Panc1 (cell line): ENCODE data around the gene E2F3. TPM values are rescaled to one million over a fixed set of nuclear protein-coding genes. Genes with fewer than 3 reads are reported as not detected.
"Not testable (repeated sequence)": the region's sequence is repeated elsewhere in the genome, so short reads cannot be mapped to it uniquely, and the experiment has no call there.

Experiments used
- ATAC-seq: fragments of 200-7000 bp; cut with Tn5 transposase; 2 replicates; pipeline ENCODE4 v1.9.1; 2020; ENCODE audit warnings: mild to moderate bottlenecking, moderate library complexity
- BruUV-seq: library from RNA; stranded (reverse); fragments of 400-500 nt; replicated peaks from 2 replicates; lab custom pipeline; 2021; lab: Mats Ljungman, UMichigan
- CTCF ChIA-PET: fragments of 300-600 bp; sonication (Branson Sonifier 250); formaldehyde crosslinking; loops from one replicate; lab custom pipeline; 2022; ENCODE audit warnings: antibody characterized with exemption; lab: Charles Lee
- POLR2A ChIA-PET: fragments of 300-600 bp; sonication (Branson Sonifier 250); formaldehyde crosslinking; loops from one replicate; lab custom pipeline; 2022; ENCODE audit warnings: antibody characterized with exemption; lab: Charles Lee
- DNase-seq: peaks from one replicate; pipeline ENCODE4 v3.0.0-alpha.2; 2010; ENCODE audit warnings: low read depth, low spot score
- H3K27ac ChIP-seq: 2 replicates; pipeline ENCODE4 v1.5.1; 2011; ENCODE audit warnings: mild to moderate bottlenecking, low read length, inconsistent platforms
- H3K27me3 ChIP-seq: fragments of 200-500 bp; sonication (Bioruptor generic); 2 replicates; pipeline ENCODE4 v1.6.0; 2014; ENCODE audit warnings: low read length, inconsistent platforms; ENCODE audit not compliant: control insufficient read depth, insufficient read depth
- H3K36me3 ChIP-seq: fragments of 200-500 bp; sonication (Bioruptor generic); 2 replicates; pipeline ENCODE4 v1.5.1; 2014; ENCODE audit warnings: inconsistent platforms, mild to moderate bottlenecking, low read length, moderate library complexity; ENCODE audit not compliant: control insufficient read depth, insufficient read depth
- H3K4me1 ChIP-seq: 2 replicates; pipeline ENCODE4 v1.5.1; 2011; ENCODE audit warnings: inconsistent platforms, mild to moderate bottlenecking, low read length, moderate library complexity; ENCODE audit not compliant: control insufficient read depth, insufficient read depth
- H3K4me3 ChIP-seq, 2 experiments: 2 replicates each; pipeline ENCODE4 v1.5.1; 2011 to 2012; ENCODE audit warnings: low read depth in 2 of 2, low read length in 2 of 2, mild to moderate bottlenecking in 2 of 2, inconsistent platforms in 1 of 2, moderate library complexity in 1 of 2
- H3K9me3 ChIP-seq: fragments of 200-500 bp; sonication (Bioruptor generic); 2 replicates; pipeline ENCODE4 v1.5.1; 2014; ENCODE audit warnings: low read depth, mild to moderate bottlenecking, inconsistent platforms, low read length, moderate library complexity; ENCODE audit not compliant: control insufficient read depth, insufficient read depth
- POLR2AphosphoS5 ChIP-seq: IDR thresholded peaks from 2 replicates; pipeline ENCODE4 v1.6.1; 2012; ENCODE audit warnings: mild to moderate bottlenecking, low read depth, low read length, moderate library complexity
- SIN3A ChIP-seq: IDR thresholded peaks from 2 replicates; pipeline ENCODE4 v1.6.1; 2012; ENCODE audit warnings: low read depth, mild to moderate bottlenecking, low read length, moderate library complexity, borderline replicate concordance; ENCODE audit not compliant: insufficient read depth
- TCF7L2 ChIP-seq: IDR thresholded peaks from 2 replicates; pipeline ENCODE4 v1.6.1; 2011; ENCODE audit warnings: mild to moderate bottlenecking, low read depth, low read length, inconsistent platforms
- in situ Hi-C: cut with HindIII; loops from 2 replicates; pipeline ENCODE4 v1.10.0; 2016; ENCODE audit warnings: low sequenced_read_pairs, low pct_unique_long_range_greater_than_20kb
- intact Hi-C: fragments of 100-400 bp; cut with micrococcal nuclease; formaldehyde crosslinking; loops from one replicate; pipeline ENCODE4 v1.10.0; 2022; ENCODE audit not compliant: unreplicated experiment
- total RNA-seq: library from RNA; stranded (reverse); gene quantifications from one replicate; pipeline ENCODE4 v1.2.1, GENCODE V29; 2021; ENCODE audit not compliant: unreplicated experiment
- TF ChIP-seq, protein P1 (sequence below): fragments of 450-650 bp; IDR thresholded peaks from 2 replicates; pipeline ENCODE4 v1.5.1; 2017; ENCODE audit warnings: mild to moderate bottlenecking
- TF ChIP-seq, protein P2 (sequence below), 2 experiments: IDR thresholded peaks; 2 replicates each; pipeline ENCODE4 v1.6.1; 2011 to 2012; ENCODE audit warnings: low read depth in 2 of 2, control low read depth in 1 of 2, low read length in 1 of 2, mild to moderate bottlenecking in 1 of 2, moderate library complexity in 1 of 2; ENCODE audit not compliant: insufficient read depth in 1 of 2

Gene E2F3
- total RNA-seq, 1 experiment from 2014 or later, result 31.0 TPM

DNA sequence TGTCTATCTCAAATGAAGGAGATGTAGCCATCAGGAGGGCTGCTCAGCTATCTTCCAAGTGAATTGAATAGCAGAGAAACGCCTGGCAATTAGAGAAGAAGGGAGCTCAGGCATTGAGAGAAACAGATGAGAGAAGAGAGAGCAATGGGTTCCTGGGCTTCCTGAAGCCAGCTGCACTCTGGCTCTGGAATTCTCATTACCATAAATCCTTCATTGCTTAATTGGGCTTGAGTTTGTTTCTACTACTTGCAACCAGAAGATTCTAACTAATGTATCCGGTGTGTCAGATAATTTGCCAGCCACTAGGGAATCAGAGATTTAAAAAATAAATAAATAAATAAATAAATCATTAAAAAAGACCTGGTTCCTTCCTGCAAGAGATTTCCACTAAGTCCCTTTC is 107.5 kb downstream of the E2F3 start:
- POLR2A ChIA-PET, result no interaction called here
- CTCF ChIA-PET, result no interaction called here
- TF ChIP-seq TCF7L2, result no peak
- no peak for TF ChIP-seq POLR2AphosphoS5
- TF ChIP-seq, protein P1, sequence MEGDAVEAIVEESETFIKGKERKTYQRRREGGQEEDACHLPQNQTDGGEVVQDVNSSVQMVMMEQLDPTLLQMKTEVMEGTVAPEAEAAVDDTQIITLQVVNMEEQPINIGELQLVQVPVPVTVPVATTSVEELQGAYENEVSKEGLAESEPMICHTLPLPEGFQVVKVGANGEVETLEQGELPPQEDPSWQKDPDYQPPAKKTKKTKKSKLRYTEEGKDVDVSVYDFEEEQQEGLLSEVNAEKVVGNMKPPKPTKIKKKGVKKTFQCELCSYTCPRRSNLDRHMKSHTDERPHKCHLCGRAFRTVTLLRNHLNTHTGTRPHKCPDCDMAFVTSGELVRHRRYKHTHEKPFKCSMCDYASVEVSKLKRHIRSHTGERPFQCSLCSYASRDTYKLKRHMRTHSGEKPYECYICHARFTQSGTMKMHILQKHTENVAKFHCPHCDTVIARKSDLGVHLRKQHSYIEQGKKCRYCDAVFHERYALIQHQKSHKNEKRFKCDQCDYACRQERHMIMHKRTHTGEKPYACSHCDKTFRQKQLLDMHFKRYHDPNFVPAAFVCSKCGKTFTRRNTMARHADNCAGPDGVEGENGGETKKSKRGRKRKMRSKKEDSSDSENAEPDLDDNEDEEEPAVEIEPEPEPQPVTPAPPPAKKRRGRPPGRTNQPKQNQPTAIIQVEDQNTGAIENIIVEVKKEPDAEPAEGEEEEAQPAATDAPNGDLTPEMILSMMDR, result no peak
- TF ChIP-seq, protein P2, sequence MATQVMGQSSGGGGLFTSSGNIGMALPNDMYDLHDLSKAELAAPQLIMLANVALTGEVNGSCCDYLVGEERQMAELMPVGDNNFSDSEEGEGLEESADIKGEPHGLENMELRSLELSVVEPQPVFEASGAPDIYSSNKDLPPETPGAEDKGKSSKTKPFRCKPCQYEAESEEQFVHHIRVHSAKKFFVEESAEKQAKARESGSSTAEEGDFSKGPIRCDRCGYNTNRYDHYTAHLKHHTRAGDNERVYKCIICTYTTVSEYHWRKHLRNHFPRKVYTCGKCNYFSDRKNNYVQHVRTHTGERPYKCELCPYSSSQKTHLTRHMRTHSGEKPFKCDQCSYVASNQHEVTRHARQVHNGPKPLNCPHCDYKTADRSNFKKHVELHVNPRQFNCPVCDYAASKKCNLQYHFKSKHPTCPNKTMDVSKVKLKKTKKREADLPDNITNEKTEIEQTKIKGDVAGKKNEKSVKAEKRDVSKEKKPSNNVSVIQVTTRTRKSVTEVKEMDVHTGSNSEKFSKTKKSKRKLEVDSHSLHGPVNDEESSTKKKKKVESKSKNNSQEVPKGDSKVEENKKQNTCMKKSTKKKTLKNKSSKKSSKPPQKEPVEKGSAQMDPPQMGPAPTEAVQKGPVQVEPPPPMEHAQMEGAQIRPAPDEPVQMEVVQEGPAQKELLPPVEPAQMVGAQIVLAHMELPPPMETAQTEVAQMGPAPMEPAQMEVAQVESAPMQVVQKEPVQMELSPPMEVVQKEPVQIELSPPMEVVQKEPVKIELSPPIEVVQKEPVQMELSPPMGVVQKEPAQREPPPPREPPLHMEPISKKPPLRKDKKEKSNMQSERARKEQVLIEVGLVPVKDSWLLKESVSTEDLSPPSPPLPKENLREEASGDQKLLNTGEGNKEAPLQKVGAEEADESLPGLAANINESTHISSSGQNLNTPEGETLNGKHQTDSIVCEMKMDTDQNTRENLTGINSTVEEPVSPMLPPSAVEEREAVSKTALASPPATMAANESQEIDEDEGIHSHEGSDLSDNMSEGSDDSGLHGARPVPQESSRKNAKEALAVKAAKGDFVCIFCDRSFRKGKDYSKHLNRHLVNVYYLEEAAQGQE (IDR thresholded peaks at IDR 0.05; ENCODE audit: insufficient read depth in 1 of 2, low read depth in 2 of 2, low read length in 1 of 2), result no peak
- no peak for TF ChIP-seq SIN3A
- Histone ChIP-seq H3K4me1 (no peaks in the 10 kb centered on the region), H3K27ac (no peak overlapping the region), H3K9me3 (no peaks in the 10 kb centered on the region), H3K27me3 (no peaks in the 10 kb centered on the region), H3K4me3 (no peak overlapping the region), H3K36me3 (no peaks in the 10 kb centered on the region)
- DNase-seq (no peak), ATAC-seq (no peak)
- intact Hi-C loops (no loop called here), in situ Hi-C loops (no loop called here)
- no TSS peak for BruUV-seq

DNA sequence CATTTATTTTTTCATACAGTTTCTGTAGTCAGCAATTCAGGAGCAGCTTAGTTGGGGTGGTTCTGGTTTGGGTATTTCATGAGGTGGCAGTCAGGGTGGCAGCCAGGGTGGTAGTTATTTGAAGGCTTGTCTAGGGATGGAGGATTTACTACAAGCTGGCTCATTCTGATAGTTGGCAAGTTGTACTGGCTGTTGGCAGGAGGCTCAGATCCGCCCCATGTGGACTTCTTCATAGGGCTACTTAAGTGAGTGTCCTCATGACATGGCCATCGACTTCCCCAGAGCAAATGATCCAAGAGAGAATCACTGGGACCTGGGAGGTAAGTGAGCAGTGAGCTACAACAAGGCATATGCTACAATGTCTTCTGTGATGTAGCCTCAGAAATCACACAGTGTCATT is 110.2 kb downstream of the E2F3 start:
- ATAC-seq (no peak), DNase-seq (no peak)
- no peak overlapping the region for H3K27ac ChIP-seq
- in situ Hi-C loops, result no loop called here
- ChIA-PET CTCF (no interaction called here), POLR2A (no interaction called here)
- no peak overlapping the region for H3K4me3 ChIP-seq
- no TSS peak for BruUV-seq
- intact Hi-C loops, result no loop called here
- H3K36me3 ChIP-seq, result no peaks in the 10 kb centered on the region
- H3K9me3 ChIP-seq, result no peaks in the 10 kb centered on the region
- TF ChIP-seq TCF7L2 (no peak), SIN3A (no peak), POLR2AphosphoS5 (no peak)
- TF ChIP-seq, protein P2 (IDR thresholded peaks at IDR 0.05; ENCODE audit: insufficient read depth in 1 of 2, low read depth in 2 of 2, low read length in 1 of 2), result no peak
- H3K27me3 ChIP-seq, result no peaks in the 10 kb centered on the region
- H3K4me1 ChIP-seq, result no peaks in the 10 kb centered on the region

DNA sequence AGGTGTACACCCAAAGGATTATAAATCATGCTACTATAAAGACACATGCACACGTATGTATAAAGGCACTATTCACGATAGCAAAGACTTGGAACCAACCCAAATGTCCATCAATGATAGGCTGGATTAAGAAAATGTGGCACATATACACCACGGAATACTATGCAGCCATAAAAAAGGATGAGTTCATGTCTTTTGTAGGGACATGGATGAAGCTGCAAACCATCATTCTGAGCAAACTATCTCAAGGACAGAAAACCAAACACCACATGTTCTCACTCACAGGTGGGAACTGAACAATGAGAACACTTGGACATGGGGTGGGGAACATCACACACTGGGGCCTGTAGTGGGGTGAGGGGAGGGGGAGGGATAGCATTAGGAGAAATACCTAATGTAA is 123.5 kb downstream of the E2F3 start:
- intact Hi-C loops, result loop anchor here (5.0 kb wide), 1 partner anchor 433 kb away; no protein-coding TSS in a partner anchor
- in situ Hi-C loops, result not testable (repeated sequence)

More for the DNA sequence above, 123.5 kb downstream of the E2F3 start:
- ATAC-seq, H3K4me1 ChIP-seq, H3K27me3 ChIP-seq, DNase-seq, POLR2A ChIA-PET, H3K27ac ChIP-seq, BruUV-seq, H3K9me3 ChIP-seq, CTCF ChIA-PET, H3K36me3 ChIP-seq, H3K4me3 ChIP-seq: not testable (repeated sequence)
